HG03280 (cell line): Measurements from ENCODE around the gene RNFT2.
"Not testable (repeated sequence)": the region's sequence is repeated elsewhere in the genome, so short reads cannot be mapped to it uniquely, and the experiment has no call there.

Experiments used
- ATAC-seq: cut with Tn5 transposase; IDR thresholded peaks from one replicate; pipeline ENCODE4 v1.9.1; 2021; ENCODE audit warnings: mild to moderate bottlenecking, moderate library complexity; ENCODE audit not compliant: unreplicated experiment

Gene RNFT2

GRCh38 chr12:116792403-116792802 lies 54.3 kb downstream of the RNFT2 start:
- ATAC-seq = no peak

- no peak for ATAC-seq
Observed at GRCh38 chr12:116794725-116795124, 56.6 kb downstream of the RNFT2 start.

- ATAC-seq = no peak
Observed at GRCh38 chr12:116797885-116798284, 59.8 kb downstream of the RNFT2 start.

- ATAC-seq = no peak
Observed at GRCh38 chr12:116798719-116799118, 60.6 kb downstream of the RNFT2 start.

GRCh38 chr12:116799955-116800354 lies 61.8 kb downstream of the RNFT2 start:
- no peak for ATAC-seq

- no peak for ATAC-seq
Observed at GRCh38 chr12:116800918-116801317, 62.8 kb downstream of the RNFT2 start.

GRCh38 chr12:116802018-116802417 lies 63.9 kb downstream of the RNFT2 start:
- no peak for ATAC-seq

GRCh38 chr12:116803013-116803736 lies 65.1 kb downstream of the RNFT2 start:
- peak; percentile 51 for ATAC-seq

GRCh38 chr12:116804051-116804450 lies 65.9 kb downstream of the RNFT2 start:
- ATAC-seq = no peak

GRCh38 chr12:116806845-116807440 lies 68.8 kb downstream of the RNFT2 start:
- no peak for ATAC-seq

GRCh38 chr12:116807546-116807945 lies 69.4 kb downstream of the RNFT2 start:
- no peak for ATAC-seq

- no peak for ATAC-seq
Observed at GRCh38 chr12:116808113-116809105, 70.3 kb downstream of the RNFT2 start.

- ATAC-seq = no peak
Observed at GRCh38 chr12:116812238-116812637, 74.1 kb downstream of the RNFT2 start.

- no peak for ATAC-seq
Observed at GRCh38 chr12:116813271-116814041, 75.3 kb downstream of the RNFT2 start.

GRCh38 chr12:116814766-116815165 lies 76.7 kb downstream of the RNFT2 start:
- ATAC-seq = not testable (repeated sequence)

- no peak for ATAC-seq
Observed at GRCh38 chr12:116818341-116818856, 80.3 kb downstream of the RNFT2 start.

- ATAC-seq = peak; percentile 92
Observed at GRCh38 chr12:116818948-116819832, 81.1 kb downstream of the RNFT2 start.

- no peak for ATAC-seq
Observed at GRCh38 chr12:116820064-116820656, 82.0 kb downstream of the RNFT2 start.

GRCh38 chr12:116821291-116821690 lies 83.2 kb downstream of the RNFT2 start:
- no peak for ATAC-seq
